ENCODE measurements around the gene CBX8. TPM values are rescaled to one million over a fixed set of nuclear protein-coding genes. Genes with fewer than 3 reads are reported as not detected.

CBX8 gene
- total RNA-seq, 1 experiment from 2014 or later: 11.1 TPM

DNA sequence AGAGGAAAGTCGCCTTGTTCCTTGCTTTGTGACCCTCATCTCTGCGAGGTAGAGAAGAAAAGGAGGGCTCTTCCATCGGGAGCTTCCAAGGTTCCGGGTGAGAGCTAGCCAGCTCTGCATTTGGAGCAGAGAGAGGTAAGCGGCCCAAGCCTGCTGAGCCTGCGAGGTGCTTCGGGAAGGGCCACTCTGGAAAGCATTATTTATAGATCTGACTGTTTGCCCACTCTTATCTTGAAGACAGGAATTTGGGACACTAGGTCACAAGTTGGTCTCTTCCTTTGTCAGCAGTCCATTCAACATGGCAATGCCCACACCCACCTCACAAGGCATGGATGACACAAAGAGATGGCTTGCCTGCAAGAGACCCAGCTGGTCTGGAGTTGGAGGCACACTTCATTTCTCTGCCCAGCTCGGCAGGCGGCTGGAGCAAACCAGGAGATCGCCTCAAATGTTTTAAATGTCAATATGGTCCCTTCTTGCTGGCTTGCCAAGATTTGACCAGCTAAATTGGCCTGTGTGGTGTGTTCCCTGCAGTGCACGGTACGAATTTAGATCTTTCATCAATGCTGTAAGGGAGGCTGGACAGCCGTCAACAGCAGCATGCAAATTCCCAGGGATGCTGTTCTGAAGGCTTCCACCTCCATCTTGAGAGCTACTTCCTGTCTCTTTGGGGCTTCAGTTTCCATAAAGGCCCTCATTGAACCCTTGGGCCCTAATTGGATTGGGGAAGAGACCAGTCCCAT, 22.8 kb upstream of the CBX8 start:
- H3K36me3 Mint-ChIP-seq (ENCODE audit: insufficient read depth, unreplicated experiment): peaks cover 14% of the 10 kb centered on the region
- no peak overlapping the region for H3K4me3 Mint-ChIP-seq (ENCODE audit: low read depth, unreplicated experiment)
- H3K9me3 Mint-ChIP-seq (ENCODE audit: low read depth, unreplicated experiment): peaks cover 3% of the 10 kb centered on the region
- TF ChIP-seq, protein P1, sequence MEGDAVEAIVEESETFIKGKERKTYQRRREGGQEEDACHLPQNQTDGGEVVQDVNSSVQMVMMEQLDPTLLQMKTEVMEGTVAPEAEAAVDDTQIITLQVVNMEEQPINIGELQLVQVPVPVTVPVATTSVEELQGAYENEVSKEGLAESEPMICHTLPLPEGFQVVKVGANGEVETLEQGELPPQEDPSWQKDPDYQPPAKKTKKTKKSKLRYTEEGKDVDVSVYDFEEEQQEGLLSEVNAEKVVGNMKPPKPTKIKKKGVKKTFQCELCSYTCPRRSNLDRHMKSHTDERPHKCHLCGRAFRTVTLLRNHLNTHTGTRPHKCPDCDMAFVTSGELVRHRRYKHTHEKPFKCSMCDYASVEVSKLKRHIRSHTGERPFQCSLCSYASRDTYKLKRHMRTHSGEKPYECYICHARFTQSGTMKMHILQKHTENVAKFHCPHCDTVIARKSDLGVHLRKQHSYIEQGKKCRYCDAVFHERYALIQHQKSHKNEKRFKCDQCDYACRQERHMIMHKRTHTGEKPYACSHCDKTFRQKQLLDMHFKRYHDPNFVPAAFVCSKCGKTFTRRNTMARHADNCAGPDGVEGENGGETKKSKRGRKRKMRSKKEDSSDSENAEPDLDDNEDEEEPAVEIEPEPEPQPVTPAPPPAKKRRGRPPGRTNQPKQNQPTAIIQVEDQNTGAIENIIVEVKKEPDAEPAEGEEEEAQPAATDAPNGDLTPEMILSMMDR (IDR thresholded peaks at IDR 0.05; ENCODE audit: unreplicated experiment): no peak
- intact Hi-C loops (cut with micrococcal nuclease; ENCODE audit: unreplicated experiment): no loop called here
- DNase-seq: no peak
- no peak overlapping the region for H3K27ac Mint-ChIP-seq (ENCODE audit: unreplicated experiment)
- BruUV-seq (replicated peaks): no TSS peak
- H3K4me1 Mint-ChIP-seq (ENCODE audit: low read depth, unreplicated experiment): no peaks in the 10 kb centered on the region
- peaks cover 10% of the 10 kb centered on the region for H3K27me3 Mint-ChIP-seq (ENCODE audit: unreplicated experiment)
- CTCF ChIA-PET: no interaction called here

DNA sequence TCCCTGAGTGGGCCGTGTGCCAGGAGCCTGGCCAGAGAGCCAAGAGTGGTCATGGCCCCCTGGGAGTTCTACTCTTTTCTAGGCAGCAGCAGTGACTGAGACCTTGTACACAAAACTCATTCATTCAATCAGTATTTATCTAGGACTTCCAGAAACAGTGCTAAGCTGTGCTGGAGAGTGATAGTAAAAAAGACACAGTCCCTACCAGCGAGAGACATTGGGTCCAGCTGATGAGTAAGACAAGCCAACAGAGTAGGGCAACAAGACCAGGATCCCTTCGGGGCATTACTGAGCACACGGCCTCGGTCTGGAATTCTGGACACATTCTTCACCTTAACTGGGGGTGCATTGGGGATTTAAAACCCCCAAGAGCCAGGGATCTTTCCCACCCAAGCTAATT, 22.2 kb upstream of the CBX8 start:
- no TSS peak for BruUV-seq (replicated peaks)
- intact Hi-C loops (cut with micrococcal nuclease; ENCODE audit: unreplicated experiment): no loop called here
- no peak overlapping the region for H3K4me3 Mint-ChIP-seq (ENCODE audit: low read depth, unreplicated experiment)
- no peak for DNase-seq
- CTCF ChIA-PET: no interaction called here
- peaks cover 10% of the 10 kb centered on the region for H3K27me3 Mint-ChIP-seq (ENCODE audit: unreplicated experiment)
- H3K36me3 Mint-ChIP-seq (ENCODE audit: insufficient read depth, unreplicated experiment): peaks cover 15% of the 10 kb centered on the region
- H3K27ac Mint-ChIP-seq (ENCODE audit: unreplicated experiment): no peak overlapping the region
- TF ChIP-seq, protein P1 (IDR thresholded peaks at IDR 0.05; ENCODE audit: unreplicated experiment): no peak
- no peaks in the 10 kb centered on the region for H3K9me3 Mint-ChIP-seq (ENCODE audit: low read depth, unreplicated experiment)
- H3K4me1 Mint-ChIP-seq (ENCODE audit: low read depth, unreplicated experiment): no peaks in the 10 kb centered on the region

DNA sequence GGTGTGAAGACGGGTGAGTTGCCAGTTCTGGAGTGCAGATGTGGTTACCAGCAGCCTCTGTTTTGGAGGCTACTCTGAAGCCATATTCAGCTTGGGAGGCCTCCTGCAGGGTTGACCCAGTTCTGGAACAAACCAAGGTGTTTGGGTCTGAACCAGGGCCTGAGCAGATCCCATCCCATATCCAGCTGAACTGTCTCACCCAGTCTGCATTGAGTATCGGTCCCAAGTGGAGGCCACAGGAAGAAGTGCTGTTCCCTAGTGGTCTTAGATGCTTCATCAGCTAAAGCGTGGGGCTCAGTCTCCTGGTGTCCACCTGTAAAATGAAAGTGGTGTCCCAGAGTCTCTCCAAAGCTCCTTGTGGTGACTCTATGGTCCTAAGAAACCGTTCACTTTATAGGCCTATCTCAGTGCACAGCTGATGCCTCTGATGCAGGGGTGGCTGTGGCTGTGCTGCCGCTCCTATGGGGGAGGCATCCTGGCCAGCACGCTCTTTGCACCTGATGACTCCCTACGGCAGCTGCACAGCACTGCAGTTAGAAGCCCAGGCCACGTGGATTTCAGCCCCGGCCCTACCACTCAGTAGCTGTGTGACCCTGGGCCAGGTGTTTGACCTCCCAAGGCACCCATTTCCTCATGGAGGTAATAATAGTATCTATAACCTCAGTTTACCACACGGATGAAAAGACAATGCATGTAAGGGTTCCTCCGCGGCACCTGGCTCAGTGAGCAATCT, 21.3 kb upstream of the CBX8 start:
- no peak overlapping the region for H3K4me3 Mint-ChIP-seq (ENCODE audit: low read depth, unreplicated experiment)
- peaks cover 10% of the 10 kb centered on the region for H3K27me3 Mint-ChIP-seq (ENCODE audit: unreplicated experiment)
- intact Hi-C loops (cut with micrococcal nuclease; ENCODE audit: unreplicated experiment): no loop called here
- TF ChIP-seq, protein P1 (IDR thresholded peaks at IDR 0.05; ENCODE audit: unreplicated experiment): no peak
- H3K36me3 Mint-ChIP-seq (ENCODE audit: insufficient read depth, unreplicated experiment): peaks cover 16% of the 10 kb centered on the region
- no peak overlapping the region for H3K27ac Mint-ChIP-seq (ENCODE audit: unreplicated experiment)
- CTCF ChIA-PET: interaction anchor here (0.6 to 1.6 kb wide), 3 partner anchors 10 to 101 kb away, joined by 3 to 11 read pairs (median 4); partner anchors contain the start of gene CBX4
- no TSS peak for BruUV-seq (replicated peaks)
- no peaks in the 10 kb centered on the region for H3K4me1 Mint-ChIP-seq (ENCODE audit: low read depth, unreplicated experiment)
- DNase-seq: no peak
- H3K9me3 Mint-ChIP-seq (ENCODE audit: low read depth, unreplicated experiment): no peaks in the 10 kb centered on the region

DNA sequence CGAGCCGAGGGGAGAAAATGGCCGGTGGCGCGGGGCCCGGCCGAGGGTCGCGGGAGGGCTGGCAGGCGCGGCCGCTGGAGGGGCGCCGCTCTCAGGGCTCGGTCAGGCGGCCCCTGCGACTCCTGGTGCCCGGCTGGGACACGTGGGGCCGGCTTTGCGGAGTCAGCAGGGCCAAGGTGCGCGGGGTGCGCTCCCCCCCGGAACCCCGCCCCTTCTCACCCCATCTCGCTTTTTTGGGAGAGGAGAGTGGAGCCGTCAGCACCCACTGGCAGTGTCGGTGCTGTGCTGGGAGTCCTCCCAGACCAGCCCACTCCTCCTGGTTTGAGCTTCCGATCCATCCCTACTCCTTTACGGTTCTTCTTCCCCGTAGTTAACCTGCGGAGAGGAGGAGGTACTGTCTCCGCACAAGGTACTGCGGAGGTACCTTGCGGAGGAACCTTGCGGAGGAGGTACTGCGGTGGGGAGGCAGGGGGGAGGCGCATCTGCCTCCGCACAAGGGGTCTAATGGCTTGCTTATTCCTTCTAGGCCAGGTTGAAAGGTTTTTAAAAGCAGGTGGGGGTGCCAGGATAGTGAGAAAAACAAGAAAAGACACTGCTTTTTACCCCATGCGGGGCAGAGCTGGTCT, 19.1 kb upstream of the CBX8 start:
- peaks cover 24% of the 10 kb centered on the region for H3K27me3 Mint-ChIP-seq (ENCODE audit: unreplicated experiment)
- no TSS peak for BruUV-seq (replicated peaks)
- no peak overlapping the region for H3K4me3 Mint-ChIP-seq (ENCODE audit: low read depth, unreplicated experiment)
- H3K4me1 Mint-ChIP-seq (ENCODE audit: low read depth, unreplicated experiment): peaks cover 9% of the 10 kb centered on the region
- TF ChIP-seq, protein P1 (IDR thresholded peaks at IDR 0.05; ENCODE audit: unreplicated experiment): no peak
- H3K36me3 Mint-ChIP-seq (ENCODE audit: insufficient read depth, unreplicated experiment): peaks cover 27% of the 10 kb centered on the region
- H3K9me3 Mint-ChIP-seq (ENCODE audit: low read depth, unreplicated experiment): no peaks in the 10 kb centered on the region
- intact Hi-C loops (cut with micrococcal nuclease; ENCODE audit: unreplicated experiment): no loop called here
- no peak overlapping the region for H3K27ac Mint-ChIP-seq (ENCODE audit: unreplicated experiment)
- DNase-seq: no peak
- CTCF ChIA-PET: no interaction called here
